H1 (cell line): Measurements from ENCODE around the gene SIPA1L2. TPM values are rescaled to one million over a fixed set of nuclear protein-coding genes. Genes with fewer than 3 reads are reported as not detected.

Source experiments
- CTCF ChIA-PET: fragments of 300-600 bp; sonication (Branson Sonifier 250); formaldehyde crosslinking; loops from one replicate; lab custom pipeline; 2021; ENCODE audit not compliant: partially characterized antibody; lab: Charles Lee
- POLR2A ChIA-PET: fragments of 300-600 bp; sonication (Branson Sonifier 250); formaldehyde crosslinking; loops from one replicate; lab custom pipeline; 2021; ENCODE audit warnings: inconsistent platforms; ENCODE audit not compliant: partially characterized antibody; lab: Charles Lee
- DNase-seq, 2 experiments: peaks; one replicate each; pipeline versions ENCODE4 v3.0.0 to v3.0.0-alpha.2; 2010 to 2022; ENCODE audit warnings: low spot score in 2 of 2, low read depth in 1 of 2, mixed read lengths in 1 of 2
- FAIRE-seq: peaks from 2 replicates; lab custom pipeline; 2011; peaks lifted over from hg19 to GRCh38; lab: Jason Lieb, UNC
- H2AFZ ChIP-seq: 2 replicates; pipeline ENCODE4 v1.8.1; 2012; ENCODE audit warnings: low read length, inconsistent platforms
- H2AK5ac ChIP-seq: 2 replicates; pipeline ENCODE4 v1.6.1; 2013; ENCODE audit warnings: low read depth, low read length
- H2BK120ac ChIP-seq: replicated peaks from 2 replicates; pipeline ENCODE3; 2013; ENCODE audit warnings: low read depth, low read length, inconsistent platforms
- H2BK12ac ChIP-seq: 2 replicates; pipeline ENCODE4 v1.6.1; 2013; ENCODE audit warnings: low read depth, low read length
- H2BK15ac ChIP-seq: 2 replicates; pipeline ENCODE4 v1.6.1; 2013; ENCODE audit warnings: low read length
- H2BK20ac ChIP-seq: 2 replicates; pipeline ENCODE4 v1.6.1; 2013; ENCODE audit warnings: low read length
- H2BK5ac ChIP-seq: 2 replicates; pipeline ENCODE4 v1.6.1; 2013; ENCODE audit warnings: low read depth, low read length
- H3K14ac ChIP-seq: 2 replicates; pipeline ENCODE4 v1.6.1; 2013; ENCODE audit warnings: inconsistent platforms; ENCODE audit not compliant: insufficient read length
- H3K18ac ChIP-seq: 2 replicates; pipeline ENCODE4 v1.6.1; 2013; ENCODE audit warnings: low read length; ENCODE audit errors: extremely low read depth
- H3K23ac ChIP-seq: 2 replicates; pipeline ENCODE4 v1.6.1; 2013; ENCODE audit warnings: inconsistent platforms; ENCODE audit not compliant: insufficient read length
- H3K23me2 ChIP-seq: 2 replicates; pipeline ENCODE4 v1.6.1; 2013; ENCODE audit warnings: low read depth, low read length
- H3K27ac ChIP-seq: 2 replicates; pipeline ENCODE4 v1.6.1; 2011; ENCODE audit warnings: low read depth, low read length, inconsistent platforms
- H3K27me3 ChIP-seq, 4 experiments: replicated peaks in 1 of 4; 1 replicate in 1 of 4; 2 replicates in 3 of 4; pipeline versions ENCODE4 v1.6.1 to v1.8.1; 2011 to 2013; ENCODE audit warnings: low read length in 3 of 4, mild to moderate bottlenecking in 3 of 4, inconsistent platforms in 2 of 4, mixed read lengths in 2 of 4, moderate library complexity in 1 of 4; ENCODE audit not compliant: control insufficient read depth in 3 of 4, insufficient read depth in 3 of 4; ENCODE audit errors: extremely low read depth in 1 of 4
- H3K36me3 ChIP-seq, 4 experiments: 2 replicates each; pipeline versions ENCODE4 v1.6.1 to v1.8.1; 2011 to 2013; ENCODE audit warnings: mild to moderate bottlenecking in 4 of 4, low read length in 3 of 4, moderate library complexity in 2 of 4, control low read depth in 1 of 4, inconsistent platforms in 1 of 4; ENCODE audit not compliant: insufficient read depth in 4 of 4, control insufficient read depth in 2 of 4
- H3K4ac ChIP-seq: replicated peaks from 2 replicates; pipeline ENCODE3; 2013; ENCODE audit warnings: low read length, low read depth, mixed read lengths, inconsistent platforms; ENCODE audit not compliant: insufficient read length
- H3K4me1 ChIP-seq, 4 experiments: replicated peaks in 1 of 4; 1 replicate in 1 of 4; 2 replicates in 3 of 4; pipeline versions ENCODE4 v1.6.1 to v1.8.1; 2011 to 2013; ENCODE audit warnings: low read length in 3 of 4, inconsistent platforms in 2 of 4, mixed read lengths in 1 of 4; ENCODE audit not compliant: insufficient read depth in 4 of 4, control insufficient read depth in 3 of 4
- H3K4me2 ChIP-seq, 2 experiments: 2 replicates each; pipeline versions ENCODE4 v1.6.1 to v1.8.1; 2011 to 2013; ENCODE audit warnings: low read depth in 2 of 2, low read length in 2 of 2, control low read depth in 1 of 2, inconsistent platforms in 1 of 2, mild to moderate bottlenecking in 1 of 2; ENCODE audit not compliant: insufficient read depth in 1 of 2
- H3K4me3 ChIP-seq, 4 experiments: fragments of 200-600, 300-600 bp in 1 of 4; sonication (generic), shearing (Covaris generic), sonication (Bioruptor Twin) in 1 of 4; 2 replicates each; pipeline versions ENCODE4 v1.5.1 to v1.8.1; 2011 to 2016; ENCODE audit warnings: low read length in 4 of 4, low read depth in 3 of 4, control low read depth in 2 of 4, inconsistent platforms in 2 of 4, mild to moderate bottlenecking in 2 of 4, mixed read lengths in 1 of 4, moderate library complexity in 1 of 4; ENCODE audit not compliant: insufficient read depth in 2 of 4; ENCODE audit errors: extremely low read depth in 1 of 4
- H3K56ac ChIP-seq: replicated peaks from 2 replicates; pipeline ENCODE3; 2013; ENCODE audit warnings: low read depth, mild to moderate bottlenecking, mixed read lengths, low read length, inconsistent platforms; ENCODE audit not compliant: insufficient read length
- H3K79me1 ChIP-seq: 2 replicates; pipeline ENCODE4 v1.6.1; 2013; ENCODE audit warnings: low read depth, low read length, control low read depth
- H3K79me2 ChIP-seq, 2 experiments: 2 replicates each; pipeline versions ENCODE4 v1.6.1 to v1.8.1; 2012 to 2013; ENCODE audit warnings: low read length in 2 of 2, mild to moderate bottlenecking in 2 of 2, inconsistent platforms in 1 of 2; ENCODE audit not compliant: insufficient read depth in 2 of 2, control insufficient read depth in 1 of 2
- H3K9ac ChIP-seq, 4 experiments: replicated peaks in 1 of 4; 1 replicate in 1 of 4; 2 replicates in 3 of 4; pipeline versions ENCODE4 v1.6.1 to v1.8.1; 2011 to 2013; ENCODE audit warnings: low read depth in 3 of 4, low read length in 3 of 4, control low read depth in 2 of 4, mild to moderate bottlenecking in 2 of 4, moderate library complexity in 2 of 4, inconsistent platforms in 1 of 4; ENCODE audit errors: extremely low read depth in 1 of 4
- H3K9me3 ChIP-seq, 2 experiments: 2 replicates each; pipeline versions ENCODE4 v1.6.1 to v1.8.1; 2012 to 2013; ENCODE audit warnings: mild to moderate bottlenecking in 2 of 2, moderate library complexity in 2 of 2, control low read depth in 1 of 2, inconsistent platforms in 1 of 2, low read depth in 1 of 2, low read length in 1 of 2, mixed read lengths in 1 of 2; ENCODE audit not compliant: insufficient read depth in 2 of 2
- H4K20me1 ChIP-seq, 2 experiments: replicated peaks in 1 of 2; 2 replicates each; pipeline versions ENCODE3 to v1.8.1; 2011 to 2013; ENCODE audit warnings: inconsistent platforms in 2 of 2, low read length in 2 of 2, mild to moderate bottlenecking in 1 of 2; ENCODE audit not compliant: insufficient read depth in 2 of 2, control insufficient read depth in 1 of 2
- H4K5ac ChIP-seq: 2 replicates; pipeline ENCODE4 v1.6.1; 2013; ENCODE audit warnings: low read length, low read depth, mixed read lengths, inconsistent platforms; ENCODE audit not compliant: insufficient read length
- H4K8ac ChIP-seq: 2 replicates; pipeline ENCODE4 v1.8.0; 2013; ENCODE audit warnings: mild to moderate bottlenecking, moderate library complexity, low read length, inconsistent platforms; ENCODE audit not compliant: insufficient read depth; ENCODE audit errors: extremely low read depth
- H4K91ac ChIP-seq: replicated peaks from 2 replicates; pipeline ENCODE3; 2013; ENCODE audit warnings: low read length, mixed read lengths, inconsistent platforms; ENCODE audit not compliant: insufficient read length
- CTBP2 ChIP-seq: IDR thresholded peaks from 2 replicates; pipeline ENCODE4 v1.7.0; 2011; ENCODE audit warnings: borderline replicate concordance, mild to moderate bottlenecking, moderate library complexity, mixed read lengths, low read length; ENCODE audit not compliant: insufficient read depth, insufficient read length
- FOSL1 ChIP-seq: IDR thresholded peaks from 2 replicates; pipeline ENCODE4 v1.6.1; 2011; ENCODE audit warnings: mild to moderate bottlenecking, low read depth, low read length, moderate library complexity; ENCODE audit not compliant: insufficient read depth
- JUN ChIP-seq: IDR thresholded peaks from 2 replicates; pipeline ENCODE4 v1.6.1; 2011; ENCODE audit warnings: low read depth, mild to moderate bottlenecking, improper control_type of control experiment, low read length
- POU5F1 ChIP-seq: IDR thresholded peaks from 2 replicates; pipeline ENCODE4 v1.6.1; 2011; ENCODE audit warnings: low read depth, mild to moderate bottlenecking, low read length, moderate library complexity
- SIX5 ChIP-seq: IDR thresholded peaks from 2 replicates; pipeline ENCODE4 v1.6.1; 2011; ENCODE audit warnings: mild to moderate bottlenecking, low read depth, low read length
- USF2 ChIP-seq: IDR thresholded peaks from 2 replicates; pipeline ENCODE4 v1.6.1; 2011; ENCODE audit warnings: low read length, improper control_type of control experiment
- WGBS, 2 experiments: shearing (Covaris generic) in 1 of 2; methylation state at CpG; one replicate each; pipeline versions ENCODE4 v1.1.6 to v1.1.7; 2013 to 2015; ENCODE audit warnings: low lambda C conversion rate in 2 of 2, mixed read lengths in 2 of 2, inconsistent platforms in 1 of 2, low coverage in 1 of 2, missing lambda C conversion rate in 1 of 2; ENCODE audit not compliant: insufficient replicate concordance in 2 of 2, insufficient coverage in 1 of 2, insufficient read length in 1 of 2; ENCODE audit errors: extremely low coverage in 1 of 2, missing lambda C conversion rate in 1 of 2; 5-methylcytosine and 5-hydroxymethylcytosine counted together
- polyA plus RNA-seq, 7 experiments: library from polyadenylated mRNA; depleted of rRNA in 3 of 7; stranded (reverse) in 5 of 7; unstranded in 2 of 7; fragments of >200 nt in 5 of 7; fragments of 200-250 nt in 2 of 7; gene quantifications; 1 replicate in 5 of 7; 2 replicates in 1 of 7; 4 replicates in 1 of 7; pipeline versions ENCODE4 v1.2.1 to v1.2.3, GENCODE V29; 2011 to 2013; ENCODE audit warnings: missing spikeins in 2 of 7, mixed read lengths in 2 of 7
- total RNA-seq: library from RNA; stranded (reverse); fragmentation: NEBNext Ultra II Directional; extraction: Animal tissue kit (Norgen Biotek cat#: 25700); gene quantifications from 2 replicates; pipeline ENCODE4 v1.2.1, GENCODE V29; 2021

SIPA1L2 gene
- total and polyA plus RNA-seq, 2 of the 8 experiments (the other 6 are each of a cell fraction or from before 2014, with no cell fraction given): 7.7 to 13.2 TPM

GRCh38 chr1:232598133-232598532, 31.8 kb downstream of the SIPA1L2 start:
- Histone ChIP-seq H3K56ac (no peak overlapping the region), H3K27me3 (no peaks in the 10 kb centered on the region), H3K23ac (no peak overlapping the region), H3K4me2 (no peak overlapping the region), H2BK20ac (no peak overlapping the region), H2AK5ac (no peak overlapping the region), H4K5ac (no peak overlapping the region), H3K9me3 (no peaks in the 10 kb centered on the region), H4K8ac (no peak overlapping the region), H2BK120ac (no peak overlapping the region), H3K4ac (no peak overlapping the region), H4K20me1 (no peaks in the 10 kb centered on the region), H3K18ac (no peak overlapping the region), H3K27ac (no peak overlapping the region), H3K79me2 (no peaks in the 10 kb centered on the region), H3K9ac (no peak overlapping the region), H2BK12ac (no peak overlapping the region), H2BK5ac (no peak overlapping the region), H2AFZ (no peak overlapping the region), H3K23me2 (no peaks in the 10 kb centered on the region), H3K79me1 (peaks cover 2% of the 10 kb centered on the region; the same call in 1 of the 2 replicates), H2BK15ac (no peak overlapping the region), H3K14ac (no peak overlapping the region), H3K36me3 (no peaks in the 10 kb centered on the region), H4K91ac (no peak overlapping the region), H3K4me1 (peaks cover 0 to 2% (median 0%) of the 10 kb centered on the region in 4 experiments; a peak in 1 of 7 replicates), H3K4me3 (no peak overlapping the region)
- FAIRE-seq: no peak
- no peak for DNase-seq
- WGBS, 2 experiments: 88% methylated on average over 2 of the region's 3 CpGs; no CpG with 5 or more reads in 1 of the 2 experiments
- TF ChIP-seq FOSL1: no peak
- no peak for TF ChIP-seq JUN
- TF ChIP-seq USF2: no peak
- TF ChIP-seq POU5F1: no peak
- no peak for TF ChIP-seq CTBP2
- no peak for TF ChIP-seq SIX5
- ChIA-PET CTCF (interaction anchor here (0.6 to 3.2 kb wide), 9 partner anchors 12 to 426 kb away, joined by 3 to 9 read pairs (median 4); no protein-coding TSS in a partner anchor), POLR2A (no interaction called here)
